Keratinocyte (primary cell): Measurements from ENCODE around the gene SORL1-AS1.

Experiments used
- DNase-seq: peaks from one replicate; pipeline ENCODE4 v3.0.0-alpha.2; 2011; ENCODE audit warnings: low read depth, missing footprints, low spot score
- FAIRE-seq: peaks from 2 replicates; lab custom pipeline; 2011; peaks lifted over from hg19 to GRCh38; lab: Jason Lieb, UNC
- H2AFZ ChIP-seq: 2 replicates; pipeline ENCODE4 v1.6.0; 2012; ENCODE audit warnings: low read length, control low read depth, inconsistent platforms; ENCODE audit not compliant: control insufficient read depth
- H3K27ac ChIP-seq: 2 replicates; pipeline ENCODE4 v1.5.1; 2011; ENCODE audit warnings: low read length; ENCODE audit not compliant: control insufficient read depth, insufficient read depth
- H3K27me3 ChIP-seq: 3 replicates; pipeline ENCODE4 v1.6.0; 2011; ENCODE audit warnings: low read length; ENCODE audit not compliant: control insufficient read depth, insufficient read depth; ENCODE audit errors: extremely low read depth
- H3K36me3 ChIP-seq, 2 experiments: 2 replicates in 1 of 2; 3 replicates in 1 of 2; pipeline ENCODE4 v1.5.1; 2011; ENCODE audit warnings: low read length in 2 of 2, mild to moderate bottlenecking in 1 of 2; ENCODE audit not compliant: control insufficient read depth in 2 of 2, insufficient read depth in 2 of 2; ENCODE audit errors: extremely low read depth in 1 of 2
- H3K4me1 ChIP-seq: 3 replicates; pipeline ENCODE4 v1.5.1; 2011; ENCODE audit warnings: low read length; ENCODE audit not compliant: control insufficient read depth, insufficient read depth; ENCODE audit errors: extremely low read depth
- H3K4me2 ChIP-seq: 3 replicates; pipeline ENCODE4 v1.6.0; 2011; ENCODE audit warnings: low read depth, low read length; ENCODE audit not compliant: control insufficient read depth, insufficient read depth; ENCODE audit errors: extremely low read depth
- H3K4me3 ChIP-seq, 3 experiments: fragments of 200-600 bp in 1 of 3; sonication (generic) in 1 of 3; 2 replicates in 2 of 3; 3 replicates in 1 of 3; pipeline ENCODE4 v1.5.1; 2011 to 2016; ENCODE audit warnings: low read length in 3 of 3, mild to moderate bottlenecking in 3 of 3, control low read depth in 2 of 3, inconsistent platforms in 1 of 3, low read depth in 1 of 3, mixed read lengths in 1 of 3, mixed run types in 1 of 3, moderate library complexity in 1 of 3; ENCODE audit not compliant: control insufficient read depth in 2 of 3, insufficient read depth in 2 of 3; ENCODE audit errors: extremely low read depth in 1 of 3
- H3K79me2 ChIP-seq: 2 replicates; pipeline ENCODE4 v1.6.0; 2012; ENCODE audit warnings: low read length; ENCODE audit not compliant: control insufficient read depth, insufficient read depth
- H3K9ac ChIP-seq: 3 replicates; pipeline ENCODE4 v1.6.0; 2011; ENCODE audit warnings: low read length; ENCODE audit not compliant: control insufficient read depth, insufficient read depth; ENCODE audit errors: extremely low read depth
- H3K9me1 ChIP-seq: 3 replicates; pipeline ENCODE4 v1.6.0; 2011; ENCODE audit warnings: low read length; ENCODE audit not compliant: control insufficient read depth, insufficient read depth; ENCODE audit errors: extremely low read depth
- H3K9me3 ChIP-seq: 2 replicates; pipeline ENCODE4 v1.5.1; 2012; ENCODE audit warnings: low read depth, low read length; ENCODE audit not compliant: control insufficient read depth
- H4K20me1 ChIP-seq: 3 replicates; pipeline ENCODE4 v1.6.0; 2011; ENCODE audit warnings: low read length; ENCODE audit not compliant: control insufficient read depth, insufficient read depth; ENCODE audit errors: extremely low read depth
- EZH2 ChIP-seq: IDR thresholded peaks from one replicate; pipeline ENCODE4 v1.6.1; 2012; ENCODE audit warnings: inconsistent platforms, mild to moderate bottlenecking, low read length, moderate library complexity
- dilution Hi-C: fragments of 300-500 bp; cut with MboI; formaldehyde crosslinking; loops from one replicate; pipeline ENCODE4 v1.7.0; 2020; ENCODE audit warnings: low sequenced_read_pairs; ENCODE audit not compliant: extremely low pct_ligation_motif_present
- TF ChIP-seq, protein P1 (sequence below), 3 experiments: IDR thresholded peaks in 1 of 3; conservative IDR thresholded peaks in 1 of 3; optimal IDR thresholded peaks in 1 of 3; 2 replicates in 2 of 3; 3 replicates in 1 of 3; pipeline versions ENCODE3 to v1.5.1; 2011; ENCODE audit warnings: low read length in 3 of 3, mild to moderate bottlenecking in 3 of 3, moderate library complexity in 2 of 3, control low read depth in 1 of 3, inconsistent platforms in 1 of 3; ENCODE audit not compliant: insufficient read depth in 2 of 3; ENCODE audit errors: extremely low read depth in 1 of 3

Gene SORL1-AS1

DNA sequence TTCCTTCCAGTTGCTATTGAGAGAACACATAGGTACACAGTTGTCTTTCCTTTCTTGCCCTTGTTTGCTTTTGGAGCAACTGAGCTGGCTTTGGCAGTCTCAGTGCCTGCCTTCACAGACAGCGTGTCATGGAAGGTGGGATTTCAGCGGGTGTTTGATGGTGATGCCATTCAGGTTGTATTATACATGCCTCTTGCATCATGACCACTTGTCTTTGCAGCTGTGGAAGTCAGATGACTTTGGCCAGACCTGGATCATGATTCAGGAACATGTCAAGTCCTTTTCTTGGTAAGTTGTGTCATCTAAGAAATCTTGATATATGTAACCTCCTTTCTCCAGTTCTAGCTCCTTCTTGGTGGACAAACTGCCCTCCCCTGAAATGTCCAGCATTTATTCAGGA lies 37.1 kb upstream of the SORL1-AS1 start:
- Histone ChIP-seq H2AFZ (no peak overlapping the region), H3K9ac (no peak overlapping the region), H3K79me2 (no peaks in the 10 kb centered on the region), H3K27ac (no peak overlapping the region), H3K36me3 (peaks cover 0 to 8% of the 10 kb centered on the region in 2 experiments), H3K27me3 (no peaks in the 10 kb centered on the region), H3K4me2 (no peak overlapping the region), H3K9me3 (no peaks in the 10 kb centered on the region), H3K4me1 (peaks cover 8% of the 10 kb centered on the region), H3K9me1 (no peaks in the 10 kb centered on the region), H4K20me1 (no peaks in the 10 kb centered on the region), H3K4me3 (no peak overlapping the region)
- no peak for DNase-seq
- dilution Hi-C loops, result no loop called here
- TF ChIP-seq, protein P1, sequence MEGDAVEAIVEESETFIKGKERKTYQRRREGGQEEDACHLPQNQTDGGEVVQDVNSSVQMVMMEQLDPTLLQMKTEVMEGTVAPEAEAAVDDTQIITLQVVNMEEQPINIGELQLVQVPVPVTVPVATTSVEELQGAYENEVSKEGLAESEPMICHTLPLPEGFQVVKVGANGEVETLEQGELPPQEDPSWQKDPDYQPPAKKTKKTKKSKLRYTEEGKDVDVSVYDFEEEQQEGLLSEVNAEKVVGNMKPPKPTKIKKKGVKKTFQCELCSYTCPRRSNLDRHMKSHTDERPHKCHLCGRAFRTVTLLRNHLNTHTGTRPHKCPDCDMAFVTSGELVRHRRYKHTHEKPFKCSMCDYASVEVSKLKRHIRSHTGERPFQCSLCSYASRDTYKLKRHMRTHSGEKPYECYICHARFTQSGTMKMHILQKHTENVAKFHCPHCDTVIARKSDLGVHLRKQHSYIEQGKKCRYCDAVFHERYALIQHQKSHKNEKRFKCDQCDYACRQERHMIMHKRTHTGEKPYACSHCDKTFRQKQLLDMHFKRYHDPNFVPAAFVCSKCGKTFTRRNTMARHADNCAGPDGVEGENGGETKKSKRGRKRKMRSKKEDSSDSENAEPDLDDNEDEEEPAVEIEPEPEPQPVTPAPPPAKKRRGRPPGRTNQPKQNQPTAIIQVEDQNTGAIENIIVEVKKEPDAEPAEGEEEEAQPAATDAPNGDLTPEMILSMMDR (optimal IDR thresholded peaks at IDR 0.05 in 1 of 3, IDR thresholded peaks at IDR 0.05 in 1 of 3, conservative IDR thresholded peaks at IDR 0.05 in 1 of 3; ENCODE audit: extremely low read depth in 1 of 3, insufficient read depth in 2 of 3, low read length in 3 of 3), result no peak
- no peak for TF ChIP-seq EZH2
- FAIRE-seq, result no peak

DNA sequence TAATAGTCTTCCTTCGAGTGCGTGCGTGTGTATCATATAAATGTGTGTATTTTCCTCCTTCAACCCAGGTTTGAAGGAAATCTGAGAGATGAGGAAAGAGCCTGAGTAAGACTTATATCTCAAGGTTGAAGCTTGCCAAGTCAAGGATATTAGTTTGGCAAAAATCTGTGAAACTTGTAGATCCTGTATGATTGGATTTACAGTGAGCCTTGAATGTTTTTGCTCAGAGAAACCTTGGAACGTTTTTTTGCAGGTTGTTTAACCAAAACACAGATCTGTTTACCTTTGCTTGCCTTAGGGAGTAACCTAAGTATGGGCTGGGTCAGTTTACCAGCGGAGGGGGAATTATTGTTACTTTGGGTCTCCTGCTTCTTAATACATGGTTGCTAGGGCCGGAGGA lies 35.9 kb upstream of the SORL1-AS1 start:
- FAIRE-seq (no peak), DNase-seq (no peak)
- Histone ChIP-seq H3K27me3 (no peaks in the 10 kb centered on the region), H3K36me3 (peaks cover 0 to 8% of the 10 kb centered on the region in 2 experiments), H3K9ac (no peak overlapping the region), H3K4me2 (no peak overlapping the region), H3K9me1 (no peaks in the 10 kb centered on the region), H3K4me3 (no peak overlapping the region), H4K20me1 (no peaks in the 10 kb centered on the region), H3K27ac (no peak overlapping the region), H3K9me3 (no peaks in the 10 kb centered on the region), H2AFZ (no peak overlapping the region), H3K79me2 (no peaks in the 10 kb centered on the region), H3K4me1 (no peaks in the 10 kb centered on the region)
- dilution Hi-C loops, result no loop called here
- no peak for TF ChIP-seq EZH2
- TF ChIP-seq, protein P1 (optimal IDR thresholded peaks at IDR 0.05 in 1 of 3, IDR thresholded peaks at IDR 0.05 in 1 of 3, conservative IDR thresholded peaks at IDR 0.05 in 1 of 3; ENCODE audit: extremely low read depth in 1 of 3, insufficient read depth in 2 of 3, low read length in 3 of 3), result no peak
